GM18867 (cell line): ENCODE results near the gene MTMR10.

Experiments used
- ATAC-seq: cut with Tn5 transposase; IDR thresholded peaks from one replicate; pipeline ENCODE4 v1.9.1; 2021; ENCODE audit warnings: mild to moderate bottlenecking, moderate library complexity; ENCODE audit not compliant: unreplicated experiment

The MTMR10 gene

DNA sequence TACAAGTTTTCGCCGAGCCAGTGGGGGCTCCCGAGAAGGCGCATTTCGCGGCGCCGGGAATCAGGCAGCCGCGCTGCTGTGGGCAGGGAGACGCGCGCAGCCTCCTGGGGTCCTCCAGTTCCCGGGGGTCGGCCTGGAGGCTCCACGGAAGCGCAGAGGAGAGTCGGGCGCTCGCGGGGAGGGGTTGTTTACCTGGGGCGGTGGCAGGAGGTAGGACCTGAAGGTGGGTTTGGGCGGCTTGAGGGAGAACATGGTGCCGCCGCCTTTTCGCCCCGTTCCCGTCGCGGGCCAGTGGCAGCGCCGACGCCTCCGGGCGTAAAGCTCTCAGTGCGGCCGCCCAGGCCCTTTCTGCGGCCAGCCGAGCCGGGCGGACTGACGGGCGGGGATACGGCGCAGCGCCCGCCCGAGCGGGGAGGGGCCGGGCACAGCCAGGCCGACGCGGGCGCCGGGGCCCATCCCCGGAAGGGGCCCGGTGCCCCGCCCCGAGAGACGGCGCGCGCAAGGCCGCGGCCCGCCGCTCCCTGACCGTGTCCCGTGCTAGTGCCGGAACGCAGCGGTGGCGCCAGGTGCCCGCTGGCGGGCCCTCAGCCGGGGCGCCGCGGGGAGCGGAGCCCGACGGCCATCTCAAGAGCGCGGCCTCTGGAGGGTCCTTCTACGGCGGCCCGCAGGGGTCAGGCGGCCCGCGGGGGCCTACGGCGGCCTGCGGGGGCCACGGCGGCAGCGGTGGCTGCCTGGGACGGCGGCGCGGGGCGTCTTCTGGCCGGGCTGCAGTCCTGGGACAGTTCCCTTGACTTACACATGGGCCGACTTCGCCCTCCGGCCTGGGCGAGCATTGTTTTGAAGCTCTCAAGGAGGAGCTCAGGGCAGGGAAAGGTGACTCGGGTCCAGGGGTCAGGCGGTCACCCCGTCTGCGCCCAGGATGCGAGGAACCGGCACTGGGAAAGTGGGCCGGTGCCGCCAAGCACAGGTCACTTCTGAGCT, at the start of gene MTMR10:
TSS of gene MTMR10 (minus strand) at position 374 of the 981 bp plus-strand sequence. CDS start at position 252, 122 bp downstream.
- peak; percentile 83 for ATAC-seq

DNA sequence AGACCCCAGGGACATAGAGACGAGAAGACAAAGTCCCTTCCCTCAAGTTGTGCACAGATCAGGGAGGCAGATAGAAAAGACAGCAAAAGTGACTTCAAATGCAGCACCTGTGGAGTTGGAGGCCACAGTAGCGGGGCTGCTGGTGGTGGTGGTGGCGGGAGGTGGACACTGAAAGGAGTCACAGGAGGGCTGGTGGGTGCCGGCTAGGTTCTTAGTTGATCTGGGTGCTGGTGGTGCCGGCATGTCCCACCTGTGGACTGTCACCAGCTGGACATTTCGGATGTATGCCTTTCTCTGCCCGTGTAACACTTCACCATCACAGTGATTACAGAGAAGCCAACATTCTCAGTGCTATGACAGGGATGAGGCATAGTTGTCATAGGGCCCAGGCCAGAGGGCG, 49.2 kb upstream of the MTMR10 start:
- no peak for ATAC-seq

DNA sequence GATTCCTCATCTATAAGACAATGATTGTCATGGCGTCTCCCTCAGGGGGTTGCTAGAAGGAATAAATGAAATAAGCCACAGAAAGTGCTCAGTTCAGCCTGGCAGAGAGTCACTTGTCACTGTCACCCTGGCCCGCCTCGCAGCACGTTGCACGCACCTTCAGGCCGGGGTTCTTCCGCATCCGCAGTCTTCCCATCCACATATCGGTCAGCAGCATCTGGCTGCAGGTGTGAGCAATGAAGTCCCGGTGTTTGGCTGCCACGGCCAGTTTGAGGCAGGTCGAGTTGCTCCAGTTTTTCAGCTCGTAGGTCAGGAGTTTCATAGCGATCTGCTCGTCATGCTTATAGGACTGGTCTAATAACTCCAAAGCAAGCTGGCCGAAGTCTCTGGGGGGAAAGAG, 48.5 kb upstream of the MTMR10 start:
- no peak for ATAC-seq

DNA sequence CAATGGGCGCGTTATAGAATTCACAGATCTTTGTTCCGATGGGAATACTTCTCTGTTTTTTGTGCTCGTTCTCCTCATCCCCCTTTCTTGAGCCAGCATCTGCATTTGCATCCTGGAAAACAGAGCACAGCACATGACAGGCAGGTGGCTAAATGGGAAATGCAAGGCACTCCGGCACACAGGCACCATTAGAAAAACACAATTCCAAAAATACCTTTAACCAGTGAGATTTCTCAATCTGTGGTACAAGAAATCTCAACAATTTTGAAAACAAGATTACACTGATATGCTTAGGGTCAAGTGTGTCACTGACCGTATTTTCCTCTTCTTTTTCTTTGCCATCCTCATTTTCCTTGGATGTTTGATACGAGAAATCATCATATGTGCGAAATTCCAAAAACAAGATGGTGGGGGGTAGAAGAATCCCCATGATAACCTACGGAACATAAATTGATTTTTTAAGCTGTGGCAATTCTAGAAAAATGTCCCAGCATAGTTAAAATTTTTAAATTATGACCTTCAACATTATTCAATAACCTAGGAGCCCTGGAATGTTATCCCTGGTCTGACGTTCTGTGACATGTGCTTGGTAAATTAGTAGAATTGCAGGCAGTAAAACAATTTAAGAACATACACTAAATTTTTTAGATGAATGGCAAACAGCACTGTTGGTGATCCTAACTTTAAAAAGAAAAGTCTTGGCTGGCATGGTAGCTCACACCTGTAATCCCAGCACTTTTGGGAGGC, 46.5 kb upstream of the MTMR10 start:
- ATAC-seq, result no peak

- ATAC-seq, result no peak
These were observed 45.4 kb upstream of the MTMR10 start for GRCh38 chr15:31036783-31037182.

- ATAC-seq, result no peak
These were observed 44.2 kb upstream of the MTMR10 start for GRCh38 chr15:31035610-31036009.

GRCh38 chr15:31034152-31034551, 42.7 kb upstream of the MTMR10 start:
- no peak for ATAC-seq

- no peak for ATAC-seq
These were observed 41.5 kb upstream of the MTMR10 start for GRCh38 chr15:31032961-31033371.

- ATAC-seq, result peak; percentile 72
These were observed 40.1 kb upstream of the MTMR10 start for GRCh38 chr15:31031471-31032067.

DNA sequence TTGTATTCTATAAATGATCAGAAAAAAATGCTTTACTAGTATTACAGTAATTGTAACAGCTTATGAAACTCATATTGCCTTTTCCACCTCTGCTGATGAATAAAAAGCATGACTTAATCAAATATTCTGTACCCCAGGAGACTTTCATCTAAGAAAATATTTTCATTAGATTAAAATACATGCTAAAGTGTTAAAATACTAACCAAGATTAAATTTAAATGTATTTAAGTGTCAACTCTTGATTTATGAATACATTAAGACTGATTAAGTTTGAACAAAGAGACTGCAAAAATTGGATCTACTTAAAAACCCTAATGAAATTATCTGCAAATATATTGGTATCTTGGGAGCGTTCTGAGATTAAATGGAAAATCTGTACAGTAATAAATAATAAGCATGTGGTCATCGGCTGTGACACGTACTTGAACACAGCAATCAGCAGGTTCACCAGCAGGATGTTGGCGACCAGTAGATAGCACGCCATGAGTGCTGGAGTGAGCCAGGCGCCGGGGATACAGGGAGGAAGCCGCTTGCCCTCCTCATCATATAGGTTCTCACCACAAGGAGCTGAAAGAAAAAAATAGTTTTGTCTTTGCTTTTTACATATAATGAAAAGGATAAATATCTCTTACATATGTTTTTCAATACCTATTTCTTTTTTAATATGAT, 36.6 kb upstream of the MTMR10 start:
- ATAC-seq, result no peak

DNA sequence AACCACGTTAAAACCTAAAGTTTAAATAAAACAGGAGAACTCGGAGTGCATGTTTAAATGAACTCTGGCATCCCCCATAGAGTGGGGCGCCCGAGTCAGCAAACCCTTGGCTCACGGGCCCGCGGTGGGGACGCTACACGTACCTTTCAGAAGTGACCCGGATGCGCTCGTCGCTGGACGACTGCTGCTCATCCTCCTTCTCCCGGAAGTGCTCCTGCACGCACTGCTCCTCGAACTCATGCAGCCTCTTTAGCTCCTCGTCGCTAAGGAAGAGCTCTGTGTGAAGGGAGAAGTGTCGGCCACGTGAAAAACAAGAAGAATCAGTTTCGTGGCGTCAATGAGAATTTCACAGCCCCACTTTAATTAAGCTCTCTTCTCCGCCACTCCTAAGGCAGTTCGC, 34.6 kb upstream of the MTMR10 start:
- no peak for ATAC-seq

GRCh38 chr15:31024979-31025378, 33.6 kb upstream of the MTMR10 start:
- ATAC-seq, result no peak

DNA sequence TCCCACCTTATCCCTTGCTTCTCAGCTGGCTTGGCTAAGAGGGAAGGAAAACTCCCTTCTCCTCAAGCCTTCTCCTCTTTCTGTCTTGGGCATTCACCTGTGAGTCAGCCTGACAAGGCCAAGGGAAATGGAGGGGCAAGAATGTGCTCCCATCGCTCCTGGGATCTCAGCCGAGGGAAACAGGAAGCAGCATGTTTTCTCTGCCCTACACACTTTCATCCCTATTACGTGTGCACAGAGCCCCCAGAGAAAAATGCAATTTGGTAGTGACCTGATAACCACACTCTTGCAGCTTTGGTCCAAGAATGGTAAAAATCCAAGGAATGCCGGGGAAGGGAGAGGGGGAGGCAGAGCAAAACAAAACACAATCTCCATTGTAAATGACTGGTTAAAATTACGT, 32.9 kb upstream of the MTMR10 start:
- no peak for ATAC-seq

DNA sequence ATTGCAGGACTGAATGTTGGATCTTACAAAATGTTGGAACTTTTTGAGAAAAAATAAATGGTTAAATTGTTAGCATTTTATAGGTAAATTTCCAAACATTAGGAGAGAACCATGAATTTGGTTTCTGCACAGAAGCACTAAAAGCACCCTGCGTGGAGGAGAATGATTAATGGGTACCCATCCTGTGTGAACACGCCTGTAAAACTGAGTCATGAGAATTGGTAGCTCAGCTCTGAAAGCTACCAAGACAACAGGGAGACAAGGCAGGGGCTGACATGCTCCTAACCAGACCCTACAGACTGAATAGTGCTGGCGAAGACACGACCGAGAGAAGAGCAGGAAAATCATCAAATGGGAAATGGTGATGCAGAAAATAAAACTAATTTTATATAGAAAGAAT, 32.4 kb upstream of the MTMR10 start:
- ATAC-seq, result no peak

DNA sequence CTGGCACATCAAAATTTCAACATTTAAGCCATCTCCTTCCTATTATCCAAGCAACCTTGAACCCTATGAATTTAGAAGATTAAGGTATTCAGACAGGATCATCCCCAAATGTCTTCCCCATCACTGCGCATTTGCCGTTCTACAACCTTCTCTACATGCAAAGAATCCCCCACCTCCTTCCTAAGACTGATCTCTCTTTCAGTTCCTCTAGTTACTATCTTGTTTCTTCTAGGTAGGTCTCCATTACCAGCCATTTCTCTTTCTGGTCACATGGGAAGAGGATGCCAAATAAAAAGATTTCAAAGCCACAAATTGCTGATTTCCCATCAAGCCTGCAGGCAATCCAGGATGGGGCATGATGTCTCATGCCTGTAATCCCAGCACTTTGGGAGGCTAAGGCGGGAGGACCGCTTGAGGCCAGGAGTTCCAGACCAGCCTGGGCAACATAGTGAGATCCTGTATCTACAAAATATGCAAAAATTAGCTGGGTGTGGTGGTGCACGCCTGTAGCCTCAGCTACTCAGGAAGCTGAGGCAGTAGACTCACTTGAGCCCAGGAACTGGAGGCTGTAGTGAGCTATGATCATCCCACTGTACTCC, 29.7 kb upstream of the MTMR10 start:
- no peak for ATAC-seq

DNA sequence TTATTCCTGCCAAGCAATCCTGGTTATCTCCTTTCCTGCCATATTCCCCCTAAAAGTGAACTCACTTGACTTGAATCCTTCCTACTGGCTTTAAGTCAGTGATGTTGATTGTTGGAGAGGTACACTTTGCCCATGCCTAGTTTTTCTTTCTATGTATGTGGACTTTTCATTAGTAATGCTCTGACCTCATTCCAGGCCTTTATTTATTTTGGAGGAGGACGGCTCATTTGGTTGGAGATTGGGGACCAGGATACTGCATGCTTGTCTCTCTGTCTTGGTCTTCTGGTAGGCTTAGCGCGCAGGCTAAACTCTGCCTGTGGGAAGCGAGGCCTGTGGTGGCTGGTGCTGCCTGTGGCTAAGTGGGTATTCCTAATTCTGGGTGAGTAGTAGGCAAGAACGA, 29.1 kb upstream of the MTMR10 start:
- no peak for ATAC-seq

DNA sequence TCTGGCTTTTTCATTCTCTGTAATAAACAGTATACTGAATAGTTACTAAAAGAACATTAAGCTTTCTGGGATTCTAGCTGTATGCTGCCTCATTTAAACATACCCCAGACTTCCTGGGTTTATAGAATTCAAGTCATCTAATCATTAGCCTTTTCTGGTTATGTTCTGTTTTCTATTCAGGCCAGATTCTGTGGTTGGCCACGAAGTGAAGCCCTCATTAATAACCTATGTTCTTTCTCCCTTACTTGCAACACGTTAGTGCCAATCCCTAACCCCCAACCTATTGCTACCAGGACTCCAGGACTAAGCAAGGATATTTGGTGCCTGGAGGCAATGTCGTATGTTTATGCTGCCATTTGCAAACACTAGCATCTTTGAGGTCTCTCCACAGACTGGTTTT, 28.6 kb upstream of the MTMR10 start:
- no peak for ATAC-seq

GRCh38 chr15:31017311-31017710, 25.9 kb upstream of the MTMR10 start:
- ATAC-seq, result no peak

- no peak for ATAC-seq
These were observed 25.1 kb upstream of the MTMR10 start for GRCh38 chr15:31016446-31016915.

DNA sequence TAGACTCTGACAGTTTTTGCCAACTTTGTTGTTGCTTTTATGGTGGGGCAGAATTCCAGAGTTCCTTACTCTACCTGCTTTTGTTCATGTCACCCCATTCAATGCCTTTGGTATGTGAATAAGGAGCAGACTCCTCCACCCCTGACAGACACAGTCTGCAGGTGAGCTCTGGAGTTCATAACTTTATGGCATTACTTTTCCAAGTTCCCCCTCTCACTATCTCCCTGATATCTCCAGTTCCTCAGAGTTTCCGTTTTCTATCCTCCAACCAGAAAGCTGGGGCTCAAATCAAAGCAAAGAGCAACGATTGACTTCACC, 23.1 kb upstream of the MTMR10 start:
- ATAC-seq, result no peak
